ENCODE results near the gene SPATA13.
A peak's percentile ranks its signal among the peaks of the same experiment; 100 is the strongest.

SPATA13 gene

DNA sequence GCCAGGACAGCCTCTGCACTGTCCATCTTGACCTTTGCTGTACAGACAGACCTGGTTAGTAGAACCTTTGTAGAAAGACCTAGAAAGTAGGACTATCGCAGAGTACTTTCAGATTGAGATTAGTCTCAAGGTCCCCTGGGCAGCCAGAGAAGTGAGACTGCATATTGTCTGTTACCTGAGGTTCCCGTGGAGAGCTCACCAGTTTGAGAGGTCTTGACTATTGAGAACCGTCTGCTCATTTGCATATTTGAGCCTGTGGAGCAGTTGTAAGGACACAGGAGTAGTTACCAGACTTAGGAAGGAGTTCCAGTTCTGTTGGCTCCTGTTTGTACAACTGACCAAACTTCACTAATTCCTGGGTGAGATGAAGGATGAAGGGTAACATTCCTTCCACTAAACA, 66.2 kb downstream of the SPATA13 start:
- no peak for DNase-seq

DNA sequence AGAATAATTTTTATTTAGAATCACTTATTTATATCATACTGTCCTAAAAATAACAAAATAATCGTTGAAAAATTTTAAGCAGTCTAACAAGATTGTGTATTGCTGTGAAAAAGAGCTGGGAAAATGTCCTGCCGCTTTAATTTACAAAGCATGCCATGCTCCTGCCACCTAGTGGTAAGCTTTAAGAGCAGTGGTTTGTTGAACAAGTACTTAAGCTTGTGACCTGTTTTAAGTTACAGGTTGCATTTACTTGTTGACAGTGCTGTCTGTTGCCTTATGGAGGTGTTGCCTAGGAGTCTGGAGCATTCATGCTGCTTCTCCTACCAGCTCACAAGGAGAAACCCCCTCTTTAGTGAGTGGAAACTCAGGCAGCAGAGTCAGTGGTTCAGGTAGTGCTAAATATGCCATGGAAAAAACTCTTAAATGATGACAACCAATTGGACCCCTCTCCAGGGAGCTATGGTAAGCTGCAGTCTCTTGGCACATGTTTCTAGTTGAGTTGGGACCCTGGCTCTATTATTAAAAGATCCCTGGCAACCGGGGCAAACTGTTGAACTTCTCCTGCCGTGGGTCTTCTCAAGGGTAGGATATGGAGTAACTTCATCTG, 68.4 kb downstream of the SPATA13 start:
- DNase-seq: no peak

DNA sequence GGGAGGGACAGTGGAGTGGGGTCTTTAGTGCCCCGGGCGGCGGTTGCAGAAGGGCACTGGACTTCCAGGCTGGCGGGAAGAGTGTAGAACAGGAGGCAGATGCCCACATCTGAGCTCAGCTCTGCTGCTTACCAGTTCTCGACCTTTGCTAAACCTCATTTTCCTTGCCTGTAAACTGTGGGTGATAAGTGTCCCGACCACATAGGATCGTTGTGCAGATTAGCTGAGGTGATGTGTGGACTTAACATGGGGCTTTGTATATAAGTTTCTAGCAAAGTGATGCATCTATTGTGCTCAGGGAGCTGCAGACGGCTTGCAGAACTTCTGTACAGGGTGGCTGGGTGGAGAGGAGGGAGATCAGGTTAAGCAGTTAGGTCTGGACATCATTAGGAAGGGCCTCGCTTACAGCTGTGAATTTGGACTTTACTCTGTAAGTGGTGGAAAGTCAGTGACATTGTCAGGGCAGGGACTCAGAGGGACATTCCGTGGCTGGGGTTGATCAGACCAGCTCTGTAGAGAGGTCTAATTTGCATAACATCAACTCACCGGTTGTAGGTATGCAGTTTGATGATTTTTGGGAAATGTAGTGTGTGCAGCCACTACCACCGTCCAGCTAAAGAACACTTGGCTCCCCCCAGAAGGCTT, 70.0 kb downstream of the SPATA13 start:
- DNase-seq: no peak

DNA sequence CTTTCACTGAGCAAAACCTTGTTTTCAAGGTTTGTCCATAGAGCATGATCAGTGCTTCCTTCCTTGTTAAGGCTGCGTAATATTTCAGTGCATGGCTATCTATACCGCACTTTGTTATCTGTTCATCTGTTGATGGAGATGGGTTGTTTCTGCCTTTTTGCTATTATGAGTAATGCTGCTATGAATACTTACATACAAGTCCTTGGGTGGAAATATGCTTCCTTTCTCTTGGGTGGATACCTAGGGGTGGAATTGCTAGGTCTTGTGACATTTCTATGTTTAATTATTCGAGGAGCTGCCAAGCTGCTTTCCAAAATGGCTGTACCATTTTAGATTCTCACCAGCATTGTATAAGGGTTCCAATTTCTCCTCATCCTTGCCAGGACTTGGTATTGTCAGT, 70.9 kb downstream of the SPATA13 start:
- DNase-seq: no peak

DNA sequence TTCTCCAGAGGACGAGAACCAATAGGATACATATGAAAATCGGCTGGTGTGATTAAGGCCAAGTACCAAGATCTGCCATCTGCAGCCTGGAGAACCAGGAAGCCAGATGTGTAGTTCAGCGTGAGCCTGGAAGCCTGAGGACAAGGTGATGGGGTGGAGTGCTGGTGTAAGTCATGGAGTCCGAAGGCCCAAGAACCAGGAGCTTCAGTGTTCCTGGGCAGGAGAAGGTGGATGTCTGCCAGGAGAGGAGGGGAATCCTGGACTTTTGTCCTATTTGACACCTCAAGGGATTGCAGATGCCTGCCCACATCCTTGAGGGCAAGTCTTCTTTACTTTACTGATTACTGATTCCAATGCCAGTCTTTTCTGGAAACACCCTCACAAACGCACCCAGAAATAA, 71.5 kb downstream of the SPATA13 start:
- DNase-seq: no peak

- no peak for DNase-seq
Observed at GRCh38 chr13:24232474-24232873, 72.0 kb downstream of the SPATA13 start.

- no peak for DNase-seq
Observed at GRCh38 chr13:24233351-24233901, 72.9 kb downstream of the SPATA13 start.

- no peak for DNase-seq
Observed at GRCh38 chr13:24234200-24234915, 73.8 kb downstream of the SPATA13 start.

- DNase-seq: no peak
Observed at GRCh38 chr13:24237356-24237755, 76.8 kb downstream of the SPATA13 start.

DNA sequence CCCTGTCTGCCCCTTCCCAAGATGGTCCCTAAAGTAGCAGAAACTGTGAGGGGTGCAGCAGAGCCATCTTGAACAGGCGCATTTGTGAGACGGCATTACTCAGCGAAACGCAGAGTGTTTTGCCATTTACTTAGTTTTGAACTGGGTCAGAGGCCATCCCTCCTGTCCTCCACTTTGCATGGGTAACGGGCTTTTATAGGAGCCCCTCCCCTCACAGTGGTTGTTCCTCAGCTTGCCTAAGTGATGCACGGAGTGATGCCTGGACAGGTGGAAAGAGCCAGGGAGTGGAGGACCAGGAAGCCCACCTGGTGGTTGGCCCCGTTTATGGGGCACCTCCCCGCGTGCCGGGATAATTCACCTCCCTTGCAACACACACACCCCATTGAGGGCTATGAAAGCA, 80.8 kb downstream of the SPATA13 start:
- no peak for DNase-seq

DNA sequence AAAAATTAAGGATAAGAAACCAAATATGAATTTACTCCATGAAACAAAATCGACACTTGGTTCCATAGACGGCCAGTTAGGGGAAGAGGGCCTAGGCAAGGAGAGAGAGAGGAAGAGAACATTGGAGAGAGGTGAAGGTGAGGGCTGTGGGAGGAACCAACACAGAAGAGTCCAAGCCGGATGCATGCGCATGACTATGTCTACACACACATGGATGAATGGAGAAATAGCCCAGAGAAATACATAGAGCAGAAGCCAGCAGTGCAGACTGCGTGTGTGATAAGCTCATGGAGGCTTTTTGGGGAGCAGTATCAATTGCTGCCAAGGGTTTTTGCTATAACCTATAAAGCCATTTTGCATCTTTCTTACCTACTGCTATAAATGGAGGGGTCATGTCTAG, 81.6 kb downstream of the SPATA13 start:
- DNase-seq: no peak

GRCh38 chr13:24243302-24243701, 82.8 kb downstream of the SPATA13 start:
- no peak for DNase-seq

DNA sequence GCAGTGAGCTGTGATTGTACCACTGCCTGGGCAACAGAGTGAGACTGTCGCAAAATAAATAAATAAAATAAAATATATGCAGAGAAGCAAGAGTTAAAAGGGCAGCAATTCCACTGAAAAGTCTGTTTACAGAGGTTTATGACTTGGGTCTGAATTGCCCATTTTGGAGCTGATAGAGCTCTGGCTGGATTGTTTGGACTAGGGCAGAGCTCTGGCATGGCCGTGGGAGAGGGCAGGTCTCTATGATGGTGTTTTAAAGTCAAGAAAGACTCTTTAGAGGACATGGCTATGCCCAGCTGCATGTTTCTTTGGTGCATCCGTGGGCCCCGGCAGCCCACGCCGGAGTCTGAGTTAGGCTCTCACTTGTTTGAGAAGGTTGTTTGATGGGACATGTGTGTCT, 84.3 kb downstream of the SPATA13 start:
- DNase-seq: no peak

- no peak for DNase-seq
Observed at GRCh38 chr13:24247016-24247415, 86.5 kb downstream of the SPATA13 start.

- DNase-seq: no peak
Observed at GRCh38 chr13:24249624-24250023, 89.1 kb downstream of the SPATA13 start.

- no peak for DNase-seq
Observed at GRCh38 chr13:24250376-24251057, 90.0 kb downstream of the SPATA13 start.

DNA sequence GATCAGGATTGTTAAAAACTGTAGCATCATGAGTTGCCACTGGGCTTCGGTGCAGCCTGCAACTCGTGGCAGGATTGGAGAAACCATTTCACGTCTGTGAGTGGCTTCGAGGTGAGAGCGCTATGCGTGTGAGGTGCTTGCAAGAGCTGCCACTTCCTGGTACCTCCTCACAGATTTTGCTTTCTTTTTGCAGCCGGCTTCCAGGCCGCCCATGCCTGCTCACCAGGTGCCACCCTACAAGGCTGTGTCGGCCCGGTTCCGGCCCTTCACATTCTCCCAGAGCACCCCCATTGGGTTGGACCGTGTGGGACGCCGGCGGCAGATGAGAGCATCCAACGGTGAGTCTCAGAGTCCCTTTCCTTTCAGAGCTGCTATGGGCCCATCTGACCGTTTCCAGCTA, 91.0 kb downstream of the SPATA13 start:
- peak; percentile 76 for DNase-seq

DNA sequence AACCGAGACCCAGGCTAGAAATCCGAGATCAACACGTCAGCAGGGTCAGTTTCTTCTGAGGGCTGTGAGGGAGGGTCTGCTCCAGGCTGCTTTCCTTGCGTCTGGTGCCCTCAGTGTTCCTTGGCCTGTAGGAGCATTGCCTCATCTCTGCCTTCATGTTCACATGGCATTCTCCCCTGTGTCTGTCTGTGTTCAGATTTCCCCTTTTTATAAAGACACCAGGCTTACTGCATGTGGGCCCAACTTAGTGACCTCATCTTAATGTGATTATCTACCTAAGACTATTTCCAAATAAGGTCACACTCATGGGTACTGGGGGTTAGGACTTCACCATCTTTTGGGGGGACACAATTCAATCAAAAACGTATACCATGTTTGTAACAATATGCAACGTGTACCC, 91.6 kb downstream of the SPATA13 start:
- no peak for DNase-seq

DNA sequence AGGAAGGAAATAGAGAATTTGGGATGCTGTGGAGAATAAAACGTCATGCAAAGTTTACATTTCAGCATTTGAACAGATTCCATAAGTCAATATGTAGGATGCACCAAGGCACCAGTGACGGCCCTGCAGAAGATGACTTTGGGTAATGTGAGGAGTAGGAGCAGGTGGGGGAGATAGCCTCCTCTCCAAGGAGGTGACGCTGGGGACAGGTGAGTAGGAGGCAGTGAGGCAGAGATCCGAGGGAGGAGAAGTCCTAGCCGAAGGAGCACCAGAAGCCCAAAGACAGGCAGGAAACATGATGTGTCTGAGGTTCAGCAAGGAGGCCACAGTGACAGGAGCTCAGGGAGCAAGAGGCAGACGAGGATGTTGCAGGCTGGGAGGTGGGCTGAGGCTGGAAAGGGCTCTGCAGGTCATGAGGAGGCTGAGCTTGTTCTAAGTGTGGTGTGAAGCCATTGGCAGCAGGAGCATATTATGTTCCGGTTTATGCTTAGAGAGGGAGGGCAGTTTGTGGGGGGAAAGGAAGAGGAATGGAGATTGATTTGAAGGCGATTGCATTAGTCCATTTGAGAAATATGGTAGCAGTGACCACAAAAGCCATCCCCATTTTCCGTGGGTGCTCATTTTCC, 93.1 kb downstream of the SPATA13 start:
- no peak for DNase-seq

- peak; percentile 52 for DNase-seq
Observed at GRCh38 chr13:24254146-24254841, 93.8 kb downstream of the SPATA13 start.

DNA sequence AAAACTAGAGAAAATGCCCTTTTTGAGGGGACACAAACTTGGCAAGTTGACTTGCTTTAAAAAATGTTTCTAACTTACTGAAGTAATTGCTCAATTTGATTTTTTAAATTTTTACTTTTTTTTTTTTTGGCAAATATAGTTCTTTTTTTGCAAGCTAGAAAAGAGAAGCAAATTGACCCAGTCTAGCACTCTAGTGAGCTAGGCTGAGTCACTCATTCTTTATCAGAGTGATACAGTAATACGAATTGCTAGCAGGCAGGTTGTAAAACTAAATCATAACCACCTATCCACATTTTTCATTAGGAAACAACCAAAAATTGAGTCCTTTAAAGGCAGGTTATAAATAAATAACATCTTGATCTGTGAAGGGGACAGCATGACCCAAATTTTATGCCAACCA, 97.0 kb downstream of the SPATA13 start:
- no peak for DNase-seq

GRCh38 chr13:24261566-24261965, 101.0 kb downstream of the SPATA13 start:
- no peak for DNase-seq

Measured in activated CD4-positive, alpha-beta T cell treated with anti-CD3 and anti-CD28 coated beads for 1 hour (primary cell).